Activated CD4-positive, alpha-beta T cell treated with anti-CD3 and anti-CD28 coated beads, Interleukin-2, amount 10 ng/mL, durations not matched to agents 24 days and 14 days (primary cell): ENCODE measurements around the gene MRPS16. TPM values are rescaled to one million over a fixed set of nuclear protein-coding genes. Genes with fewer than 3 reads are reported as not detected.

Source experiments
- DNase-seq: peaks from one replicate; pipeline ENCODE4 v3.0.0; 2022
- H3K27ac Mint-ChIP-seq: one replicate; pipeline ENCODE4 v1.8.0; 2022; ENCODE audit warnings: mild to moderate bottlenecking, mixed read lengths
- H3K27me3 Mint-ChIP-seq: one replicate; pipeline ENCODE4 v1.8.0; 2022; ENCODE audit warnings: mixed read lengths
- H3K36me3 Mint-ChIP-seq: one replicate; pipeline ENCODE4 v1.8.0; 2022; ENCODE audit warnings: low read depth, mild to moderate bottlenecking, mixed read lengths
- H3K4me1 Mint-ChIP-seq: one replicate; pipeline ENCODE4 v1.8.0; 2021; ENCODE audit warnings: mixed read lengths
- H3K4me3 Mint-ChIP-seq: one replicate; pipeline ENCODE4 v1.8.0; 2022; ENCODE audit warnings: mild to moderate bottlenecking, moderate library complexity, mixed read lengths
- H3K9me3 Mint-ChIP-seq: one replicate; pipeline ENCODE4 v1.8.0; 2021; ENCODE audit warnings: mixed read lengths
- intact Hi-C: fragments of 100-400 bp; cut with micrococcal nuclease; formaldehyde crosslinking; loops from one replicate; pipeline ENCODE4 v1.15.1; 2023
- total RNA-seq: library from RNA; stranded (reverse); gene quantifications from 2 replicates; pipeline ENCODE4 v1.2.3, GENCODE V29; 2022

Gene MRPS16
- total RNA-seq, 1 donor from 2014 or later, result 164 TPM

GRCh38 chr10:73205081-73205480 lies 47.4 kb downstream of the MRPS16 start:
- Mint-ChIP-seq H3K4me1 (no peaks in the 10 kb centered on the region), H3K9me3 (no peaks in the 10 kb centered on the region), H3K27ac (no peak overlapping the region), H3K36me3 (peaks cover 5% of the 10 kb centered on the region), H3K4me3 (no peak overlapping the region), H3K27me3 (no peaks in the 10 kb centered on the region)
- no peak for DNase-seq
- intact Hi-C loops, result no loop called here

Other genes starting within 250 kb of the MRPS16 start
- gene P4HA1, start 155.8 kb downstream of the MRPS16 start, total RNA-seq, result 69.4 and 71.1 TPM in 2 replicates
- 0.80 and 0.91 TPM in 2 replicates for gene NUDT13, start 142.2 kb downstream of the MRPS16 start, total RNA-seq
- 38.5 and 40.7 TPM in 2 replicates for gene ECD, start 84.6 kb downstream of the MRPS16 start, total RNA-seq
- 10.5 and 11.5 TPM in 2 replicates for gene FAM149B1, start 84.5 kb downstream of the MRPS16 start, total RNA-seq
- gene DNAJC9, start 5.4 kb downstream of the MRPS16 start, total RNA-seq, result 54.2 and 56.6 TPM in 2 replicates
- gene CFAP70, start 106.2 kb upstream of the MRPS16 start, total RNA-seq, result 0.17 and 0.33 TPM in 2 replicates
- gene ANXA7, start 161.4 kb upstream of the MRPS16 start, total RNA-seq, result 169 and 171 TPM in 2 replicates
- gene MSS51, start 180.9 kb upstream of the MRPS16 start, total RNA-seq, result 2.5 and 2.8 TPM in 2 replicates
- 42.5 and 43.6 TPM in 2 replicates for gene PPP3CB, start 243.4 kb upstream of the MRPS16 start, total RNA-seq